Hepatocyte (in vitro differentiated cells): ENCODE results near the gene TRPV2.

Source experiments
- EZH2phosphoT487 ChIP-seq: fragments of 200-600 bp; sonication (generic); IDR thresholded peaks from one replicate; pipeline ENCODE4 v1.6.1; 2018; ENCODE audit warnings: antibody characterized with exemption, mild to moderate bottlenecking, low read depth, moderate library complexity; ENCODE audit not compliant: unreplicated experiment, severe bottlenecking
- TF ChIP-seq, protein P1 (sequence below): fragments of 200-600 bp; sonication (generic); IDR thresholded peaks from 2 replicates; pipeline ENCODE4 v1.5.1; 2016; ENCODE audit warnings: antibody characterized with exemption, mild to moderate bottlenecking; ENCODE audit not compliant: poor library complexity

DNA sequence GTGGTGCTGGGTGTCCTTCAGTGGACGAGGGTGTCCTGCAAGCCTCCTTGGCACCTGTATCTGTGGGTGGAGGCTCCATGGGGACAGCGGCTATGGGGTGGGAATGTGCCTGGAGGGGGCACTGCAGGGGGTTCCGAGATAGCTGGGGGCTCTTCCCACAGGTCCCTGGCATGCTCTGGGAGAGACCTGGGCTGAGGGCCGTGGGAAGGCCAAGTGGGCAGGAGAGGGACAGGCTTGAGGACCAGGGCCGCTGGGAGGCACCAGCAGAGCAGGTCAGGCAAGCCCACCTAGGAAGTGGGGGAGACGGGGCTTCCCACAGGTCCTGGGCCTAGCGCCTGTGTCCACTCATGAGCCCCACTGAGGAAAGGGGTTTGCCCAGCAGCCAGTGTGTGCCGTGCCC lies 66.9 kb downstream of the TRPV2 start:
- TF ChIP-seq, protein P1, sequence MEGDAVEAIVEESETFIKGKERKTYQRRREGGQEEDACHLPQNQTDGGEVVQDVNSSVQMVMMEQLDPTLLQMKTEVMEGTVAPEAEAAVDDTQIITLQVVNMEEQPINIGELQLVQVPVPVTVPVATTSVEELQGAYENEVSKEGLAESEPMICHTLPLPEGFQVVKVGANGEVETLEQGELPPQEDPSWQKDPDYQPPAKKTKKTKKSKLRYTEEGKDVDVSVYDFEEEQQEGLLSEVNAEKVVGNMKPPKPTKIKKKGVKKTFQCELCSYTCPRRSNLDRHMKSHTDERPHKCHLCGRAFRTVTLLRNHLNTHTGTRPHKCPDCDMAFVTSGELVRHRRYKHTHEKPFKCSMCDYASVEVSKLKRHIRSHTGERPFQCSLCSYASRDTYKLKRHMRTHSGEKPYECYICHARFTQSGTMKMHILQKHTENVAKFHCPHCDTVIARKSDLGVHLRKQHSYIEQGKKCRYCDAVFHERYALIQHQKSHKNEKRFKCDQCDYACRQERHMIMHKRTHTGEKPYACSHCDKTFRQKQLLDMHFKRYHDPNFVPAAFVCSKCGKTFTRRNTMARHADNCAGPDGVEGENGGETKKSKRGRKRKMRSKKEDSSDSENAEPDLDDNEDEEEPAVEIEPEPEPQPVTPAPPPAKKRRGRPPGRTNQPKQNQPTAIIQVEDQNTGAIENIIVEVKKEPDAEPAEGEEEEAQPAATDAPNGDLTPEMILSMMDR: no peak
- TF ChIP-seq EZH2phosphoT487: no peak
